ENCODE results near the gene KCNMA1.

DNA sequence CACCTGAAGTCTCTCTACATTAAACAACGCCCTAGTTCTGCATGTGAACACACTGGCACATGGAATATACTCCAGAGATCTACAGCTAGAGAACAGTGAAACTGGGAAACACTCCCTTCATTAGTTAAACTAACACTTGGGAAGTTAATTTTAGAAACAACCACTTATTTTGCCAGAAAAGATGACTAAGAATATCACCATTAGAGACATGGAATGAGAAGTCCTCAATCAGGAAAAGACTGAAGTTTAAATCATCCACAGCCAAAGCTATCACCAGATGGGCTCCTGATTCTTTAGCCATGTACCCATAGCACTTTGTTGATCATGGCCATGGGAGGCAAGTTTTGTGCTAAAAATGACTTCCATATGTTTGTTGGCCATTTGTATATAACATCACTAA, 719.5 kb downstream of the KCNMA1 start:
- TF ChIP-seq, protein P1, sequence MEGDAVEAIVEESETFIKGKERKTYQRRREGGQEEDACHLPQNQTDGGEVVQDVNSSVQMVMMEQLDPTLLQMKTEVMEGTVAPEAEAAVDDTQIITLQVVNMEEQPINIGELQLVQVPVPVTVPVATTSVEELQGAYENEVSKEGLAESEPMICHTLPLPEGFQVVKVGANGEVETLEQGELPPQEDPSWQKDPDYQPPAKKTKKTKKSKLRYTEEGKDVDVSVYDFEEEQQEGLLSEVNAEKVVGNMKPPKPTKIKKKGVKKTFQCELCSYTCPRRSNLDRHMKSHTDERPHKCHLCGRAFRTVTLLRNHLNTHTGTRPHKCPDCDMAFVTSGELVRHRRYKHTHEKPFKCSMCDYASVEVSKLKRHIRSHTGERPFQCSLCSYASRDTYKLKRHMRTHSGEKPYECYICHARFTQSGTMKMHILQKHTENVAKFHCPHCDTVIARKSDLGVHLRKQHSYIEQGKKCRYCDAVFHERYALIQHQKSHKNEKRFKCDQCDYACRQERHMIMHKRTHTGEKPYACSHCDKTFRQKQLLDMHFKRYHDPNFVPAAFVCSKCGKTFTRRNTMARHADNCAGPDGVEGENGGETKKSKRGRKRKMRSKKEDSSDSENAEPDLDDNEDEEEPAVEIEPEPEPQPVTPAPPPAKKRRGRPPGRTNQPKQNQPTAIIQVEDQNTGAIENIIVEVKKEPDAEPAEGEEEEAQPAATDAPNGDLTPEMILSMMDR (IDR thresholded peaks at IDR 0.05): no peak
- no peak for TF ChIP-seq POLR2A (IDR thresholded peaks at IDR 0.05)
